GM08714 (cell line): ENCODE data around the gene IL17RB.

Experiments
- H3K4me3 ChIP-seq: fragments of 200-500 bp; sonication (Bioruptor generic); 2 replicates; pipeline ENCODE4 v1.5.1; 2014; ENCODE audit warnings: mild to moderate bottlenecking, low read length, inconsistent platforms
- ZNF274 ChIP-seq: IDR thresholded peaks from 2 replicates; pipeline ENCODE4 v1.6.1; 2012; ENCODE audit warnings: mild to moderate bottlenecking, low read depth, low read length

Gene IL17RB

GRCh38 chr3:53846134-53846850 lies at the start of gene IL17RB, which contains the start of gene CHDH:
Gene IL17RB (plus strand): TSS chr3:53846568. CDS start chr3:53846589, 21 bp downstream.
Gene CHDH (minus strand): TSS chr3:53846419. CDS start chr3:53824008, 22,411 bp downstream.
- TF ChIP-seq ZNF274: no peak

GRCh38 chr3:53798144-53798543 lies 48.2 kb upstream of the IL17RB start:
- TF ChIP-seq ZNF274: no peak
- H3K4me3 ChIP-seq: no peak overlapping the region

More at GRCh38 chr3:53846134-53846850, at the start of gene IL17RB, which contains the start of gene CHDH:
- H3K4me3 ChIP-seq: peak within 1 kb of the TSS; percentile 56; the same call in 1 of the 2 replicates

DNA sequence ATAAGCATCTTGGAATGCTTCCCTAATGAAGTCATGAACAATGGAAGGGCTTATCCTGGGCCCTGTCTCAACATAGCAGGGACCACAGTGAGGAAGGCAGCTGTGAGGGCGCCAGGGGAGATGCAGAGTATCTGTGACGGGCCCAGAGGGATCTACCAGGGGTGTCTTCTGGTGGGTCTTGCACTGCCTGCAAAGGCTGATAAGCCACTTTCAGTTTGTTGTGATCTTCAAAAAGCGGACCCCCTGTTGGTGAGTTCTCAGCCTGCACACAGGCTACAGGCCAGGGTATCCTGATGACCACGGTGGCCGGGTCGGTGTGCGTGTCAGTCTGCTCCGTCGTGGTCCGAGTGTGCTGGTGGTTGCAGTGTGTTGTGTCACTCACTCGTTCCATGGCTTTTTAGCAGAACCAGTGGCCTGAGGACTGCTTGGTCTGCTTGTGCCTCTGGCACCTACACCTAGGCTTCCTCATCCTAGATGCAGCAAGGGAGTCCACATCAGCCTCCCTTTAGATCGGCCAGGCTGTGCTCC lies 47.0 kb upstream of the IL17RB start:
- no peak for TF ChIP-seq ZNF274
- no peak overlapping the region for H3K4me3 ChIP-seq

- TF ChIP-seq ZNF274: no peak
- H3K4me3 ChIP-seq: no peak overlapping the region
Measured at GRCh38 chr3:53800041-53800906, 46.1 kb upstream of the IL17RB start.

- TF ChIP-seq ZNF274: no peak
- H3K4me3 ChIP-seq: no peak overlapping the region
Measured at GRCh38 chr3:53801319-53801718, 45.0 kb upstream of the IL17RB start.

- no peak for TF ChIP-seq ZNF274
- H3K4me3 ChIP-seq: no peak overlapping the region
Measured at GRCh38 chr3:53802256-53802880, 44.0 kb upstream of the IL17RB start.

DNA sequence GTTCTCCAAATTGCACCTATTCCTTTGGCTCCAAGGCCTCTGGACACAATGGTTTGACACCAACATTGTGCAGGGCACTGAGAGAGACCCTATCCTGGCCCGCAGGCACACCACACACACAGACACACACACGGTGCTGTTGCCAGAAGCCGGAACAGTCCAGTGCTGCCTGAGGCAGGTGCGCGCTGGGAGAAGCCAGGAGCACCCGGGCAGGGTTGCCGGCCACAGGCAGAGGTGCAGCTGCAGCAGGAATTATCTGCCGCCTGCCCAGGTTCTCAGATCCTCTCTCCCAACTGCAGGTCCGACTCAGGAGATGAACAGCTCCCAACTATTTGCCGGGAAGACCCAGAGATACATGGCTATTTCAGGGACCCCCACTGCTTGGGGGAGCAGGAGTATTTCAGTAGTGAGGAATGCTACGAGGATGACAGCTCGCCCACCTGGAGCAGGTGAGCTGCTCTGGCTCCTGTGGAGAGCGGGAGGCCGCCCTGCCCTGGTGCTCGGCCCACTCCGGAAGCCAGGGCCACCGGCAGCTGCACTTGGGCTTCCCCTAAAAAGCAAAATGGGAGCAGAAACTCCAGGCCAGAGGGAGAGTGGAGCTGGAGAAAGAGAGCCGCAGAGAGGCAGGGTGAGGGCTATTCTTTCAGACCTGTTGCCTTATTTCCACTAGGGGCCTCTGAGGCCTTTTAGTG lies 43.1 kb upstream of the IL17RB start:
- no peak overlapping the region for H3K4me3 ChIP-seq
- no peak for TF ChIP-seq ZNF274

DNA sequence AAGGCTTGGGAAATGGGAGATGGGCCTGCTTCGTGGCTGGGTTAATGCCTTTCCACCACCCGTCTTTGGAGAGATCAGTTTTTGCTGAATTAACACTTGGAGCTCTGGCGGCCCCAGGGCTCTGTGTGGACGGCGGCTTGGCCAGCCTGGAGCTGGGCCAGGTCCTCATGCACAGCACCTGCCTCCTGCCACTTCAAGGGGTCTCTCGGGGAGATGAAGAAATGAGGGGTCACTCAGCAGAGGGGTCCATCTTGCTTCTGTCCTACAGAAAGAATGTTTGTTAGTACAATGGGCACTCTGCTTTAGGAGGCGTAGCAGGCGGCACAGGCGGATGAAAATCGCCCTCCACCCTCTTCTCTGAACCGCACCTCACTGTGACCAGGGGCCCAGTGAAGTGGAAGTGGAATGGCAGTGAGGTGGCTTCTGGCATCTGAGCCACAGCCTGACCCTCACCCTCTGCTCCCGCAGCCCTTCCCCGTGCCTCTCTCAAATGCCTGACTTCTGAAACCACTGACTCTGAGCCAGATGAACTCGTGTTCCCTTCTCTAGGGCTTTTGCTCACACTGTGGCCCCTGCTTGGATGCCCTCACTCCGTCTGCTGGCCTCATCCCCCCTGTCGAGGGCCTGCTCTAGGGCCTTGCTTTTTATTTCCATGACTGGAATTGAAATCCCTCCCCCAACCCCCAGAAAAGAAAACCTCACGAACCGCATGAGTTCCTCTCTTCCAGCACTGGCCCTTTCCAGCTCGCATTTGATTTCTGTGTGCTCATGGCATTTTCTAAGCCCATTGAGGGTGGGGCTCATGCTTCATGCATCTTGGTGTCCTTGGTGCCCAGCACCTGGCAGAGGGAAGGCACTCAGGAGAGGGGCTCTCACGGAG lies 42.3 kb upstream of the IL17RB start:
- no peak overlapping the region for H3K4me3 ChIP-seq
- no peak for TF ChIP-seq ZNF274

GRCh38 chr3:53804697-53805462 lies 41.5 kb upstream of the IL17RB start:
- H3K4me3 ChIP-seq: no peak overlapping the region
- TF ChIP-seq ZNF274: no peak

- no peak for TF ChIP-seq ZNF274
- no peak overlapping the region for H3K4me3 ChIP-seq
Measured at GRCh38 chr3:53805463-53806159, 40.8 kb upstream of the IL17RB start.
